Stimulated activated CD8-positive, alpha-beta memory T cell treated with anti-CD3 and anti-CD28 coated beads, Interleukin-7, amount 100 ng/mL, for 4 hours (primary cell): ENCODE measurements around the gene TP53.
A peak's percentile ranks its signal among the peaks of the same experiment; 100 is the strongest.

Experiments
- DNase-seq, 2 donors: peaks; one replicate each; pipeline ENCODE4 v3.0.0-alpha.2; 2020; ENCODE audit warnings: low read depth in 2 of 2

TP53 gene

GRCh38 chr17:7687072-7687907 lies at the start of gene TP53:
Gene TP53 (minus strand): TSS chr17:7687490. CDS start chr17:7676594, 10,896 bp downstream.
- DNase-seq = peak; percentile 80 to 83

- DNase-seq = no peak
Observed at GRCh38 chr17:7732981-7733539, 45.8 kb upstream of the TP53 start.

- DNase-seq = no peak
Observed at GRCh38 chr17:7729816-7730215, 42.5 kb upstream of the TP53 start.

- DNase-seq = no peak
Observed at GRCh38 chr17:7727886-7728285, 40.6 kb upstream of the TP53 start.

- no peak for DNase-seq
Observed at GRCh38 chr17:7721612-7722011, 34.3 kb upstream of the TP53 start.

GRCh38 chr17:7720125-7720524 lies 32.8 kb upstream of the TP53 start:
- DNase-seq = no peak

- DNase-seq = no peak
Observed at GRCh38 chr17:7719661-7720060, 32.4 kb upstream of the TP53 start.

- DNase-seq = no peak
Observed at GRCh38 chr17:7717756-7718350, 30.6 kb upstream of the TP53 start.

- DNase-seq = peak in 1 of 2 donors; percentile 15
Observed at GRCh38 chr17:7716901-7717755, 29.8 kb upstream of the TP53 start, which contains the start of gene DNAH2. Gene DNAH2 (plus strand): TSS chr17:7717744. CDS start chr17:7719735, 1,991 bp downstream.

- no peak for DNase-seq
Observed at GRCh38 chr17:7715936-7716886, 28.9 kb upstream of the TP53 start.

- DNase-seq = no peak
Observed at GRCh38 chr17:7714721-7715594, 27.7 kb upstream of the TP53 start.

GRCh38 chr17:7713782-7714181 lies 26.5 kb upstream of the TP53 start:
- no peak for DNase-seq

- no peak for DNase-seq
Observed at GRCh38 chr17:7712111-7712771, 25.0 kb upstream of the TP53 start.

- DNase-seq = no peak
Observed at GRCh38 chr17:7711051-7711755, 23.9 kb upstream of the TP53 start.

GRCh38 chr17:7710301-7710700 lies 23.0 kb upstream of the TP53 start:
- DNase-seq = no peak

- DNase-seq = no peak
Observed at GRCh38 chr17:7709031-7709430, 21.7 kb upstream of the TP53 start.

- no peak for DNase-seq
Observed at GRCh38 chr17:7707858-7708750, 20.8 kb upstream of the TP53 start.

GRCh38 chr17:7707446-7707845 lies 20.2 kb upstream of the TP53 start:
- no peak for DNase-seq
